ENCODE results near the gene MTARC1.

DNA sequence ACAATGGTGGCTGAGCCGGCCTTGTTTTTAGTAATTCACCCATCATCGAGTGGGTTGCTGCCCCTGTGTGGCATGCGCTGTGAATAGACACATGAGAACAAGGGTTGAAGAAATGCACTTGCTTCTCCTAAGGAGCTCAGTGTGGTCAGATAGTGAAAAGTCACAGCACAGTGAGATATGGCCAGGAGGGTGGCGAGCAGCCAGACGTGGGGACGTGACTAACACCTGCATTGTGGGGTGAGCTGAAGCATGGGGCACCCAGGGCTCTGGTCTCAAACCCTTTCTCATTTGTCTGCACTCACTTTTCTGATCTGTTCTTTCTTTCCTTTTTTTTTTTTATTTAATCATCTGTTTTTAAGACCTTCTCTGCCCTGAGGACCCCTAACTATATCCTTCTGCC is 13.5 kb downstream of the MTARC1 start:
- TF ChIP-seq SUZ12 (IDR thresholded peaks at IDR 0.05; ENCODE audit: extremely low read depth, insufficient read depth, insufficient read length) (no peak), YY1 (IDR thresholded peaks at IDR 0.05; ENCODE audit: insufficient read depth, insufficient read length) (no peak)

All from NT2/D1 (cell line).